ENCODE results near the gene SEC14L1.

The SEC14L1 gene

GRCh38 chr17:77212833-77213777, 72.3 kb downstream of the SEC14L1 start:
- Histone ChIP-seq H3K27me3 (ENCODE audit: insufficient read depth, low read length) (no peaks in the 10 kb centered on the region), H2AFZ (ENCODE audit: low read depth, low read length) (no peak overlapping the region), H3K4me1 (ENCODE audit: insufficient read depth, low read length) (no peaks in the 10 kb centered on the region), H3K4me3 (ENCODE audit: low read length) (no peak overlapping the region), H3K9me3 (ENCODE audit: low read length) (no peaks in the 10 kb centered on the region), H3K36me3 (ENCODE audit: insufficient read depth, low read length) (peaks cover 81% of the 10 kb centered on the region)

GRCh38 chr17:77213778-77214132, 73.0 kb downstream of the SEC14L1 start:
- Histone ChIP-seq H3K27me3 (ENCODE audit: insufficient read depth, low read length) (no peaks in the 10 kb centered on the region), H3K9me3 (ENCODE audit: low read length) (no peaks in the 10 kb centered on the region), H2AFZ (ENCODE audit: low read depth, low read length) (no peak overlapping the region), H3K4me3 (ENCODE audit: low read length) (no peak overlapping the region), H3K36me3 (ENCODE audit: insufficient read depth, low read length) (peaks cover 76% of the 10 kb centered on the region), H3K4me1 (ENCODE audit: insufficient read depth, low read length) (no peaks in the 10 kb centered on the region)

GRCh38 chr17:77214328-77214727, 73.6 kb downstream of the SEC14L1 start:
- H3K4me1 ChIP-seq (ENCODE audit: insufficient read depth, low read length) = no peaks in the 10 kb centered on the region
- H3K4me3 ChIP-seq (ENCODE audit: low read length) = no peak overlapping the region
- no peaks in the 10 kb centered on the region for H3K27me3 ChIP-seq (ENCODE audit: insufficient read depth, low read length)
- H3K9me3 ChIP-seq (ENCODE audit: low read length) = no peaks in the 10 kb centered on the region
- H2AFZ ChIP-seq (ENCODE audit: low read depth, low read length) = no peak overlapping the region
- peaks cover 70% of the 10 kb centered on the region for H3K36me3 ChIP-seq (ENCODE audit: insufficient read depth, low read length)

GRCh38 chr17:77214743-77215142, 74.0 kb downstream of the SEC14L1 start:
- Histone ChIP-seq H3K4me1 (ENCODE audit: insufficient read depth, low read length) (no peaks in the 10 kb centered on the region), H3K36me3 (ENCODE audit: insufficient read depth, low read length) (peaks cover 66% of the 10 kb centered on the region), H3K9me3 (ENCODE audit: low read length) (no peaks in the 10 kb centered on the region), H2AFZ (ENCODE audit: low read depth, low read length) (no peak overlapping the region), H3K4me3 (ENCODE audit: low read length) (no peak overlapping the region), H3K27me3 (ENCODE audit: insufficient read depth, low read length) (no peaks in the 10 kb centered on the region)

GRCh38 chr17:77215281-77215680, 74.5 kb downstream of the SEC14L1 start:
- Histone ChIP-seq H3K36me3 (ENCODE audit: insufficient read depth, low read length) (peaks cover 62% of the 10 kb centered on the region), H3K27me3 (ENCODE audit: insufficient read depth, low read length) (no peaks in the 10 kb centered on the region), H2AFZ (ENCODE audit: low read depth, low read length) (no peak overlapping the region), H3K4me3 (ENCODE audit: low read length) (no peak overlapping the region), H3K4me1 (ENCODE audit: insufficient read depth, low read length) (no peaks in the 10 kb centered on the region), H3K9me3 (ENCODE audit: low read length) (no peaks in the 10 kb centered on the region)

- no peaks in the 10 kb centered on the region for H3K4me1 ChIP-seq (ENCODE audit: insufficient read depth, low read length)
- peaks cover 50% of the 10 kb centered on the region for H3K36me3 ChIP-seq (ENCODE audit: insufficient read depth, low read length)
- H3K9me3 ChIP-seq (ENCODE audit: low read length) = no peaks in the 10 kb centered on the region
- H2AFZ ChIP-seq (ENCODE audit: low read depth, low read length) = no peak overlapping the region
- H3K27me3 ChIP-seq (ENCODE audit: insufficient read depth, low read length) = no peaks in the 10 kb centered on the region
- H3K4me3 ChIP-seq (ENCODE audit: low read length) = no peak overlapping the region
These were observed 75.7 kb downstream of the SEC14L1 start for GRCh38 chr17:77216486-77216885.

GRCh38 chr17:77217123-77217522, 76.4 kb downstream of the SEC14L1 start:
- peaks cover 44% of the 10 kb centered on the region for H3K36me3 ChIP-seq (ENCODE audit: insufficient read depth, low read length)

GRCh38 chr17:77217566-77217965, 76.8 kb downstream of the SEC14L1 start:
- Histone ChIP-seq H3K4me1 (ENCODE audit: insufficient read depth, low read length) (no peaks in the 10 kb centered on the region), H3K27me3 (ENCODE audit: insufficient read depth, low read length) (no peaks in the 10 kb centered on the region), H3K4me3 (ENCODE audit: low read length) (no peak overlapping the region), H2AFZ (ENCODE audit: low read depth, low read length) (no peak overlapping the region), H3K36me3 (ENCODE audit: insufficient read depth, low read length) (peaks cover 40% of the 10 kb centered on the region), H3K9me3 (ENCODE audit: low read length) (no peaks in the 10 kb centered on the region)

More at GRCh38 chr17:77217123-77217522, 76.4 kb downstream of the SEC14L1 start:
- no peak overlapping the region for H2AFZ ChIP-seq (ENCODE audit: low read depth, low read length)
- H3K9me3 ChIP-seq (ENCODE audit: low read length) = no peaks in the 10 kb centered on the region
- H3K4me3 ChIP-seq (ENCODE audit: low read length) = no peak overlapping the region
- no peaks in the 10 kb centered on the region for H3K27me3 ChIP-seq (ENCODE audit: insufficient read depth, low read length)
- H3K4me1 ChIP-seq (ENCODE audit: insufficient read depth, low read length) = no peaks in the 10 kb centered on the region

- no peak overlapping the region for H3K4me3 ChIP-seq (ENCODE audit: low read length)
- H3K4me1 ChIP-seq (ENCODE audit: insufficient read depth, low read length) = no peaks in the 10 kb centered on the region
- H3K9me3 ChIP-seq (ENCODE audit: low read length) = no peaks in the 10 kb centered on the region
- no peaks in the 10 kb centered on the region for H3K27me3 ChIP-seq (ENCODE audit: insufficient read depth, low read length)
- no peak overlapping the region for H2AFZ ChIP-seq (ENCODE audit: low read depth, low read length)
- peaks cover 27% of the 10 kb centered on the region for H3K36me3 ChIP-seq (ENCODE audit: insufficient read depth, low read length)
These were observed 78.1 kb downstream of the SEC14L1 start for GRCh38 chr17:77218902-77219301.

GRCh38 chr17:77222356-77222755, 81.6 kb downstream of the SEC14L1 start:
- Histone ChIP-seq H3K9me3 (ENCODE audit: low read length) (no peaks in the 10 kb centered on the region), H2AFZ (ENCODE audit: low read depth, low read length) (no peak overlapping the region), H3K27me3 (ENCODE audit: insufficient read depth, low read length) (no peaks in the 10 kb centered on the region), H3K4me3 (ENCODE audit: low read length) (no peak overlapping the region), H3K36me3 (ENCODE audit: insufficient read depth, low read length) (peaks cover 7% of the 10 kb centered on the region), H3K4me1 (ENCODE audit: insufficient read depth, low read length) (no peaks in the 10 kb centered on the region)

GRCh38 chr17:77223642-77224420, 83.1 kb downstream of the SEC14L1 start:
- no peaks in the 10 kb centered on the region for H3K9me3 ChIP-seq (ENCODE audit: low read length)
- H3K27me3 ChIP-seq (ENCODE audit: insufficient read depth, low read length) = no peaks in the 10 kb centered on the region
- no peaks in the 10 kb centered on the region for H3K36me3 ChIP-seq (ENCODE audit: insufficient read depth, low read length)
- H2AFZ ChIP-seq (ENCODE audit: low read depth, low read length) = no peak overlapping the region
- no peaks in the 10 kb centered on the region for H3K4me1 ChIP-seq (ENCODE audit: insufficient read depth, low read length)
- H3K4me3 ChIP-seq (ENCODE audit: low read length) = no peak overlapping the region

GRCh38 chr17:77225265-77225664, 84.5 kb downstream of the SEC14L1 start:
- Histone ChIP-seq H2AFZ (ENCODE audit: low read depth, low read length) (no peak overlapping the region), H3K4me3 (ENCODE audit: low read length) (no peak overlapping the region)

GRCh38 chr17:77227461-77228240, 86.9 kb downstream of the SEC14L1 start:
- Histone ChIP-seq H3K4me1 (ENCODE audit: insufficient read depth, low read length) (no peaks in the 10 kb centered on the region), H3K4me3 (ENCODE audit: low read length) (no peak overlapping the region), H3K36me3 (ENCODE audit: insufficient read depth, low read length) (no peaks in the 10 kb centered on the region)

More at GRCh38 chr17:77225265-77225664, 84.5 kb downstream of the SEC14L1 start:
- no peaks in the 10 kb centered on the region for H3K36me3 ChIP-seq (ENCODE audit: insufficient read depth, low read length)
- H3K27me3 ChIP-seq (ENCODE audit: insufficient read depth, low read length) = no peaks in the 10 kb centered on the region
- no peaks in the 10 kb centered on the region for H3K4me1 ChIP-seq (ENCODE audit: insufficient read depth, low read length)
- H3K9me3 ChIP-seq (ENCODE audit: low read length) = no peaks in the 10 kb centered on the region

More at GRCh38 chr17:77227461-77228240, 86.9 kb downstream of the SEC14L1 start:
- H2AFZ ChIP-seq (ENCODE audit: low read depth, low read length) = no peak overlapping the region
- no peaks in the 10 kb centered on the region for H3K27me3 ChIP-seq (ENCODE audit: insufficient read depth, low read length)
- no peaks in the 10 kb centered on the region for H3K9me3 ChIP-seq (ENCODE audit: low read length)
